Activated CD8-positive, alpha-beta memory T cell treated with anti-CD3 and anti-CD28 coated beads, Interleukin-2, amount 50 U/mL, for 24 hours (primary cell): Measurements from ENCODE around the gene XYLT2.
"Not testable (repeated sequence)": the region's sequence is repeated elsewhere in the genome, so short reads cannot be mapped to it uniquely, and the experiment has no call there.

Experiments
- DNase-seq: peaks from one replicate; pipeline ENCODE4 v3.0.0-alpha.2; 2020; ENCODE audit errors: extremely low read depth

Gene XYLT2

DNA sequence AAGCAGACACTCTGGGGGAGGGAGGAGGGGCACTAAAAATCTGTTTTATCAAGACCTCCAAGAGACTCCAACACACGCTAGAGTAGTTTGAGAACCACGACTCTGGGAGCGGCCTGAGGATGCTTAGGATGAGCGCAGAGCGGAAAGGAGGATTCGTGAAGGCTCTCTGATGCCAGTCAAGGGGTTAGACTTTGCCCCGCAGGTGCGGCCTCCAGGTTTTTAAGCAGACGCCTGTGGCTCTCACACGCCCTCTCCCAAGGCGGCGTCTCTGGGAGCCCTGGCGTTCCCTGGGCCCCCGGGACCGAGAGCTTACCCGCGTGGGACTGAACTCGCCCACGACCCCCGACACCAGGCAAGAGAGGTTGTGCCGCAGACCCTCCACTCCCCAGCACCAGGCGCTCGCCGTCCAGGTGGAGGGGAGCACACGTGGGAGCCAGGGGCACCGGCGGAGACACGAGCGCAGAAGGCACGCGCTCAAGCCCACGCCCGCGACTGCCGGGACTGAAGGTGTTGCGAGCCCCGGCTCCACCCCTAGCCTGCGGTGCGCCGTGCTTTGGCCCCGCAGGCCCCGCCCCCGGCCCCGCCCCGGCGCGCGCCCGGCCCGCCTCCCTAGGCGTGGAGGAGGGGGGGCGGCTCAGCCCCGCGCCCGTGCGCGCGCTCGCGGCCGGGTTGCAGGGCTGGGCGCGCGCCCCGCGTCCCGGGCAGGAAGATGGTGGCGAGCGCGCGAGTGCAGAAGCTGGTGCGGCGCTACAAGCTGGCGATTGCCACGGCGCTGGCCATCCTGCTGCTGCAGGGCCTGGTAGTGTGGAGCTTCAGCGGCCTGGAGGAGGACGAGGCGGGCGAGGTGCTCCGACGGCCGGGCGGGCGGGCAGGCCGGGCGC lies at the start of gene XYLT2:
Gene XYLT2 (plus strand): TSS at position 695 of the 881 bp plus-strand sequence. CDS start 15 bp downstream, at position 710.
- DNase-seq, result peak; percentile 65

GRCh38 chr17:50297407-50297865 lies 48.5 kb upstream of the XYLT2 start:
- DNase-seq, result peak; percentile 51

GRCh38 chr17:50298018-50298417 lies 47.9 kb upstream of the XYLT2 start:
- no peak for DNase-seq

- DNase-seq, result no peak
These were observed 46.1 kb upstream of the XYLT2 start for GRCh38 chr17:50299776-50300175.

- not testable (repeated sequence) for DNase-seq
These were observed 45.1 kb upstream of the XYLT2 start for GRCh38 chr17:50300824-50301223.

DNA sequence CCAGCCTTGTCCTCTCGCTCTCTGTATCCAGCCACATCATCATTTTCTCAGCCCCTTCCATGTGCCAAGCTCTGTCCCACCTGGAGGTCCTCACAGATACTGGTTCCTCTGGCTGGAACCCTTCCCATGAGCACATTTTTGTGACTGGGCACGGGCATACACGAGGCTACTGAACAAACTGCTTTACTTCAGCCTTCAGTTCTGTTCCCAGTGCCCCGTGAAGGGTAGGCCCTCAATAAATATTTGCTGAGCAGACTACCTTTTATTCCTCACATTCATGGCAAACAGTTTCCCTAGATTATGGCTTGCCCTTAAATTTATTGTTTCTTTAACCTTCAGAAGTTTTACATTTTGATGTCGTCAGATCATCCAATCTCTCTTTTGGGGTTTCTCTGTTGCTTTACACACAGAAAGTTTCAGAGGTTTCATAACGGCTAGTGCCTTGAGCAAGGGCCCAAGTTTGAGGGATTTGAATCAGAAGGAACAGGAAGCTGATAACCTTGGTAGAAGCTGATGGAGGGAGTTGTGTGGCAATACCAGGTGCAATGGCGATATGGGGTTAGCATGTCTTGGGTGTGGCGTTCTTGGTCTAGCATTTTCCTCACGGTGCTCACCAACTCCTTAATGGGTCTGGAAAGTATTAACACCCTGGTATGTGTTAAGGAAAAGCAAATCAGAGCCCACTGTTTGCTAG lies 43.9 kb upstream of the XYLT2 start:
- DNase-seq, result no peak

- DNase-seq, result no peak
These were observed 42.9 kb upstream of the XYLT2 start for GRCh38 chr17:50303051-50303450.

GRCh38 chr17:50303596-50303995 lies 42.3 kb upstream of the XYLT2 start:
- DNase-seq, result no peak

- DNase-seq, result no peak
These were observed 41.0 kb upstream of the XYLT2 start for GRCh38 chr17:50304781-50305404.

DNA sequence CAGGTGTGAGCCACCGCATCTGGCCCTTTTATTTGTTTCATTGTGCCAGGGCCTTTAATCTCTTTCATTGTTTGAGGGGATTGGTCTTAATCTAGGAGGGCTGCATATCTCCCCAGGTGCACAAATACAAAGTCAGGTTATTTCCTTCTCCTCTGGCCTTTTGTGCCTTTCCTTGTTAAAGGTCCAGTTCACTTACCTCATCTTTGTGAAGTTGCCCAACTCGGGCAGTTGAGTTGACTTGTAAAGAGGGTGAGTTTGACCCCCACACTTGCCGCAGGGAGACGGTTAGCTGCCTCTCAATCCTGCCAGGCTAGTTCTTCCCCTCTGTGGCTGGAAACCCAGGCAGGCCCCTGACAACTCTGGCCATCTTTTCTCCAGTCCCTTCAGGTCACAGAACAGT lies 38.3 kb upstream of the XYLT2 start:
- DNase-seq, result no peak

- DNase-seq, result no peak
These were observed 37.3 kb upstream of the XYLT2 start for GRCh38 chr17:50308666-50309065.

DNA sequence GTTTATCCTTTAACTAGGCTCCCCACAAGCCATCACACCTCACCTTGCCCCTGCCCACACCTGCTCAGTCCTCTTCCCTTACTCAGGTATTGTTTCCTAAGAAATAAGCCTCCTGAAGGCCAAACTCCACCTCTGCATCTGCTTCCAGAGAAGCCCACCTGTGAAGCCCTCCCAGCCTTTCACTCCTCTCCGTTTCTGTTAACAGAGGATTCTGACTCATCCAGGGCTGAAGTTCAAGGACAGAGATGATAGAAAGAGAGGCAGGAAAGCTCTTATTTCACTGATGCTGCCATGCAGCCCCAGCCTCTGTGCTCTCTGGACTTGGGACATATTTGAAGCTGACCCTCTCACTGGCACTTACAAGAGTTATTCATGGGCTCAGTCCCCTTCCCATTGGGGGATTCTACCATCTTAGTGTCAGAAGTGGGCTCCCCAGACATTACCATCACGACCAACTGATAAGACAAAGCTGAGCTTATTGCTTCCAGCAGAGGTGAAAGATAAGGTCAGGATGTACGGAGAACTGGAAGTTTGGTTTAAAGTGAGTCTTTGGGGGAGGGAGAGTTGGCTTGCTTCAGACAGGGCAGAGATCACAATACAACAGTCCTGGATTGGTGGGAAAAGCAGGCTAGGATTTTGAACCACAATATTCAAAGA lies 35.3 kb upstream of the XYLT2 start:
- no peak for DNase-seq

DNA sequence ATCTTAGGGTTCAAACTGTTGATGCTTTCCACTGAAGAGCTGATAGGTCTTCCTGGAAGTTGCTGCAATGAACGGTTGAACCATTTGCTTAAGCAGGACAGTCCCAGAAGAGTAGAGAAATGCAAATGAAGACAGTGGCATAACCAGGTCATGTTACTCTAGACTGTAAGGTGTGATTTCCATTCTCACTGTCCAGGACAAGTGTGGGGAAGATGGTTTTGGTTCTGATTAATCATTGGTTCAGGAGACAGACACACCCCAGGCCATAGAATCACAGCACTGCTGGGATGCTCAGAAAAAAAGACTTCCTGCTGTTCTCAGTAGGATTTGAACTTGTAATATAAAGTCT lies 34.8 kb upstream of the XYLT2 start:
- DNase-seq, result no peak

GRCh38 chr17:50311483-50311882 lies 34.4 kb upstream of the XYLT2 start:
- no peak for DNase-seq

DNA sequence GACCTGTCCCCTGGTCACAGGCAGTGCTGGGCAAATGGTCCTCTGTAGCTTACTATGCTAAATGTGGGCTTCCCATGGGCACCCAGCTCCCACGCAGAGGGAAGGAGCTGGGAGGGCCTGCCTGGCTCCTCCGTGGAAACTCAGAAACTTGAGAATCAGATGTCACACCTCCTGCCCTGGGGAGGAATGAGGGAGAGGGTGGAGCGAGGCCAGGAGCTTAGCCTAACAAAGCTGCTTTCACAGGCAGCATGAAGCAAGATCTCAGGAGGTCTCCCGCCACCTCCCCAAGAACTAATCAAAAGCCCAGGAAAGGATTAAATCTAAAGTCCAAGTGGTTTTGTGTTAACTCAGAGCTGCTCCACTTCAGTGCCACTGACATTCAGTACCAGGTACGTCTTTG lies 33.6 kb upstream of the XYLT2 start:
- no peak for DNase-seq

- DNase-seq, result no peak
These were observed 31.4 kb upstream of the XYLT2 start for GRCh38 chr17:50314456-50315011.

DNA sequence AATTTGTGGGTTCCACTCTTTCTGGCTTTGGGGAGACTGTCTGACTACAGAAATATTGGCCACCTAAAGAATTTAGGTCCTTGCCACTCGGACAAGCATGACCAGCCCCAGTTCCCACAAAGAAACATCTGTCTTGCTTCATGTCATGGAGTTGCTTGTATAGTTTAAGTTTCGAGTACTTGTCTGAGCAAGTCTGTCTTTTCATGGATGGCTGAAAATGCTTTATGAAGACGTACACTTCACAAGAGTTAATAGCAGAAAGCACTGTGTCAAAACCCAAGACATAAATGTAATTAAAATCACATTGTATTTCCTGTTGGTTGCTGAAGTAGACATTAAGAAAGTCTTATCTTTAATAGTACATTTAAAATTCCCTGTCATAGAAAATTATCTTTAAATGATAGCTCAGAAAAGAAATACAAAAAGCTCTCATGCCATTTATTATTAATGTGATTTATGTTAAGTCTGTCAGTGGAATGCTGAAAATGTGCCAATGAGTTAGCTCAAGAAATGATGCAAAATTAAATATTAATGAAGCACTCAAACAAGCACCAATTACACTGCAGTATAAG lies 29.8 kb upstream of the XYLT2 start:
- no peak for DNase-seq

DNA sequence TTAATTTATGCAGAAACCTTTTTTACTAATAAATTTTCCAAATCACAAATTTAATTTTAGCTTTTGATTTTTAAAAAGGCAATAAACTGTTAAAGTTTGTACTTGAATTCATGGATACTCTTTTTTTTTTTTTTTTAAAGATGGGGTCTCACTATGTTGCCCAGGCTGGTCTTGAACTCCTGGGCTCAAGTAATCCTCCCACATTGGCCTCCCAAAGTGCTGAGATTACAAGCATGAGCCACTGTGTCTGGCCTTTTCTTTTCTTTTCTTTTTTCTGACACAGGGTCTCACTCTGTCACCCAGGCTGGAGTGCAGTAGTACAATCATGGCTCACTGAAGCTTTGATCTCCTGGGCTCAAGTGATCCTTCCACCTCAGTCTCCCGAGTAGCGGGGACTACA lies 29.3 kb upstream of the XYLT2 start:
- not testable (repeated sequence) for DNase-seq

DNA sequence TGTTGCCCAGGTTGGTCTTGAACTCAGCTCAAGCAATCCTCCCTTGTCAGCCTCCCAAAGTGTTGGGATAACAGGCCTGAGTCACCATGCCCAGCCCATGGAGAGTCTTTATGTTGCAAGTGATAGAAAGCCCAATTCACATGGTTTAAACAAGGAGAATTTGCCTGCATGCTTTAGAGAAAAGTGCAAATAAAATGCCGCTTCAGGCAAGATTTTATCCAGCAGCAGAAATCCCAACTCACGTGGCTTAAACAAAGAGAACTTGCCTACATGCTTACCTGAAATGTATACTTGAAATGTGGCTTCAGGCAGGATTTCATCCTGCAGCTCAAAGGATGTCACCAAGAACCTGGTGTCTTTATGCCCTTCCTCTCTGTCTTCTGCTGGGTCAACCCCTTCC lies 28.8 kb upstream of the XYLT2 start:
- DNase-seq, result no peak

DNA sequence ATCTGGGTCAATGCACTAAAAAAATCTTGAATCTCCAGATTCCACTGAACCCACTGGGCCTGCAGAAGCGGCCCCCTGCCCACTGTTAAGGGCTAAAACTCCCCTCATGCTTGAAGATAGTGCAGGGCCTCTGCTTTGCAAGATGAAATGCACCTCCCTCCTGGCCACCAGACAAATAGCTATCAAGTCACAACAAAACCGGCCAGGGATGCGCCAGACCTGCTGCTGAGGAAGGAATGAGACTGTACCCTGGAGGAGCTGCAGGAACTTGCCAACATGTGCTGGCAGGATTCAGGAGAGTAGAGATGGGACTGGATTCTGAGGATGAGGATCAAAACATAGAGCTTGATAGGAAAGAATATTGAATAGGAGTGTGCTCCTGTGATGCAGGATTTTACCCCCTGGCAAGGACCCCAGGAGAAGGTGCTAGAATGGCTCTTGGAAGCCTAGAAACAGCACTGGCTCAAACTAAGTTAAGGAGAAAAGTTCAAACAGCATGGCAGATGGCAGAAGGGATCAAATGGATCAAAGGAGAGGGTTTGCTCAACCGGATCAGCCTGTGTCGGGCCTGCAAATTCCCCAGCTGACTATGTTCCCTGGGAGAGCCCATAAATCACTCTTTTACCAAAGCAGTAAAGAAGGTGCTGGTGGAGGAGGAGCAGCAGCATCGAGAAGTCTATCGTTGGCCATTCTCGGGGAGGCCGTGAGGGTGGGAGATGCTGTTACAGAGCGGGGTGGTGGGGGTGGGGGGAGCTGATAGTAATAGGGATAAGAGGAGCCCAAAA lies 27.2 kb upstream of the XYLT2 start:
- DNase-seq, result no peak
